Activated naive CD4-positive, alpha-beta T cell treated with anti-CD3 and anti-CD28 coated beads, Interleukin-2, amount 50 U/mL, for 24 hours (primary cell): ENCODE measurements around the gene TRAPPC4.
"Not testable (repeated sequence)": the region's sequence is repeated elsewhere in the genome, so short reads cannot be mapped to it uniquely, and the experiment has no call there.

Source experiments
- H3K27ac Mint-ChIP-seq: one replicate; pipeline ENCODE4 v1.8.0; 2021; ENCODE audit warnings: mild to moderate bottlenecking, mixed read lengths
- H3K27me3 Mint-ChIP-seq: one replicate; pipeline ENCODE4 v1.8.0; 2021; ENCODE audit warnings: mixed read lengths
- H3K36me3 Mint-ChIP-seq: one replicate; pipeline ENCODE4 v1.8.0; 2021; ENCODE audit warnings: mixed read lengths
- H3K4me1 Mint-ChIP-seq: one replicate; pipeline ENCODE4 v1.8.0; 2021; ENCODE audit warnings: mixed read lengths
- H3K4me3 Mint-ChIP-seq: one replicate; pipeline ENCODE4 v1.8.0; 2021; ENCODE audit warnings: mild to moderate bottlenecking, mixed read lengths
- H3K9me3 Mint-ChIP-seq: one replicate; pipeline ENCODE4 v1.8.0; 2021; ENCODE audit warnings: mixed read lengths

TRAPPC4 gene

DNA sequence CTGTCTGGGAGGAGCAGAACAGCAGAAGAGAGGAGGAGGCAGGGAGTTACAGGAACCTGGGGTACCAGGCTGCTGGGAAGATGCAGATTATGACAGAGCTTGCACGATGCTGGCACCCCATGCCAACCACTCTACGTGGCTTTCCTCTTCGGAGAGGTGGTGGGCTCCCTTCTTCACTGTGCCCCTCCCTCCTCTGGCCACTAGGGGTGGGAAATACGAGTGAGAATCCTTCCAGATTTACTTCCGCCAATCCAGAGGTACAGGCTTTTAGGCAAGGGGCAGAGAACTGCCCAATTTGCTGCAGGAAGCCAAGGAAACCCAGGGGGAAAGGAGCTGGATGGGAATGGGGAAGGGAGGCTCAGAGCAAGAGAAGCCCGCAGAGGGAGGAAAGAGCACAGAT is 26.1 kb downstream of the TRAPPC4 start:
- Mint-ChIP-seq H3K27me3 (no peaks in the 10 kb centered on the region), H3K36me3 (peaks cover 11% of the 10 kb centered on the region), H3K4me3 (no peak overlapping the region), H3K9me3 (no peaks in the 10 kb centered on the region), H3K4me1 (peaks cover 5% of the 10 kb centered on the region), H3K27ac (no peak overlapping the region)

DNA sequence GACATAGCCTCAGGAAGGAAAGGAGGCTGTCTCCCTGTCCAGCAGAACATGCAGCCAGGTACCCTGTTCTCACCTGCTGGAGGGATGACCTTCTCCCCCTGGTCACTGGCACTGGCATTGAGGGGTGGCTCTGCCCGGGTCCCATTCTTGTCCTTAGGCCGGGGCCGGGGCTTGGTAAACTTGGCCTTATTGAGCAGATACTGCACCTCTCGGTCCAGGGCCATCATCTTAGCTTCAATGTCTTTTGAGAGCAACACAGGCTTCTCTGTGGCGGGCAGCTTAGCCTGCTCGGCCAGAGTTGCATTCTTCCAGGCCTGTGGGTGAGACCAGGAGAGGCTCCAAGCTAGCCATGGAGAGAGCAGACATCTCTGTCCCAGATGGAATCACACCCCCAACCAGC is 27.9 kb downstream of the TRAPPC4 start:
- Mint-ChIP-seq H3K27me3 (no peaks in the 10 kb centered on the region), H3K9me3 (no peaks in the 10 kb centered on the region), H3K4me1 (peaks cover 9% of the 10 kb centered on the region), H3K4me3 (no peak overlapping the region), H3K27ac (no peak overlapping the region), H3K36me3 (peaks cover 11% of the 10 kb centered on the region)

- H3K9me3 Mint-ChIP-seq, result no peaks in the 10 kb centered on the region
- no peak overlapping the region for H3K4me3 Mint-ChIP-seq
- no peaks in the 10 kb centered on the region for H3K27me3 Mint-ChIP-seq
- H3K4me1 Mint-ChIP-seq, result peaks cover 9% of the 10 kb centered on the region
- no peak overlapping the region for H3K27ac Mint-ChIP-seq
- H3K36me3 Mint-ChIP-seq, result peaks cover 13% of the 10 kb centered on the region
Measured at GRCh38 chr11:119047205-119047604, 28.6 kb downstream of the TRAPPC4 start.

DNA sequence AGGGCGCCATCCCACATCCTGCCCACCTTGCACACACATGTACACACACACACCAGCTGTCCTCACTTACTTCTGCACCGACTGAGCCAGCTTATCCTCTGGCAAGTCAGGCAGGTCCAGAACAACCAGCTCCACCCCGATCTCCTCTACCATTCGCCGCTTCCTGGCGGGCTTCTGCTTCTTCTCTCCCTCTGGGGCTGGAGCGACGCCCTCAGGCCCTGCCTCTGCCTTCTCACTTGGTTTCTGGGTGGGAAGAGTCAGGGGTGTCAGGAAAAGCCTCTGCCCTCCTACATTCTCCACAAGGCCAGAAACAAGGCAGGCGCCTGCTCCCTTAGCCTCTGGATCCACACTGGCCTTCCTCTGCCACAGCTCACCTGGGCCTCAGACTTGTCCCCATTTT is 30.1 kb downstream of the TRAPPC4 start:
- no peak overlapping the region for H3K27ac Mint-ChIP-seq
- H3K4me1 Mint-ChIP-seq, result peaks cover 19% of the 10 kb centered on the region
- H3K36me3 Mint-ChIP-seq, result peaks cover 23% of the 10 kb centered on the region
- no peaks in the 10 kb centered on the region for H3K9me3 Mint-ChIP-seq
- H3K27me3 Mint-ChIP-seq, result no peaks in the 10 kb centered on the region
- H3K4me3 Mint-ChIP-seq, result no peak overlapping the region

- H3K4me1 Mint-ChIP-seq, result peaks cover 22% of the 10 kb centered on the region
- no peak overlapping the region for H3K4me3 Mint-ChIP-seq
- H3K27ac Mint-ChIP-seq, result no peak overlapping the region
- no peaks in the 10 kb centered on the region for H3K9me3 Mint-ChIP-seq
- no peaks in the 10 kb centered on the region for H3K27me3 Mint-ChIP-seq
- peaks cover 28% of the 10 kb centered on the region for H3K36me3 Mint-ChIP-seq
Measured at GRCh38 chr11:119049081-119049480, 30.5 kb downstream of the TRAPPC4 start.

- Mint-ChIP-seq H3K9me3 (no peaks in the 10 kb centered on the region), H3K27ac (peak overlapping the region; percentile 6), H3K27me3 (no peaks in the 10 kb centered on the region), H3K4me1 (peaks cover 41% of the 10 kb centered on the region), H3K36me3 (peaks cover 37% of the 10 kb centered on the region), H3K4me3 (no peak overlapping the region)
Measured at GRCh38 chr11:119051440-119052162, 33.0 kb downstream of the TRAPPC4 start.

DNA sequence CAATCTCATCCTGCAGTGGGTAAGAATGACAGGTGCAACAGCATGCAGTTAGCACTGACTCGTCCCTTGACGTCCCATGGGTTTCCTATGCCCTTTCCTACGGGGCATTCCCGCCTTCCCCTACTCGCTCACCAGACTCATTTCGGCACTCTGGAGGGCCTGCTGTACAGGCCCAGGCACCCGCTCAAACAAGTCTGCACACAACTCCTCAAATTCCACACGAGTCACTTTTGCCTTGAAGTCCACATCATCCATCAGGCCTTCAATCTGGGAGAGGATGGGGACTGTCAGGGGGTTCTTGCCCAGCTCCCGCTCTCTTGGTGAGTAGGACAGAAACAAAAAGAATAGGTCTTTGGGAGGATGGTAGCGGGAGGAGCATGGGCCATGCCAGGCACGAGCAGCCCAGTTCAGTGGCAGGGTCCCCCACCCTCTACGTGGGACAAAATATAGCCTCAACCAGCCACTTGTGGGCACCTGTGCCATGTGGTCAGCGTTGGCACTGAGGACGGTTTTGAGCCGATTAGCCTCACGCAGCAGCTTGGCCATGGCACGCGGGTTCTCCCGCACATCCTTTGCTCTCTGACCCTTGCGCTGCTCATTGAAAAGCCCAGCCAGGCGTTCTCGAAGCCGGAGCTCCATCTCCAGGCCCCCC is 33.7 kb downstream of the TRAPPC4 start:
- H3K4me3 Mint-ChIP-seq, result no peak overlapping the region
- peaks cover 41% of the 10 kb centered on the region for H3K4me1 Mint-ChIP-seq

GRCh38 chr11:119054418-119054817 is 35.9 kb downstream of the TRAPPC4 start:
- H3K36me3 Mint-ChIP-seq, result peaks cover 31% of the 10 kb centered on the region
- no peak overlapping the region for H3K27ac Mint-ChIP-seq
- H3K4me1 Mint-ChIP-seq, result peaks cover 52% of the 10 kb centered on the region
- H3K4me3 Mint-ChIP-seq, result peak overlapping the region; percentile 97
- no peaks in the 10 kb centered on the region for H3K27me3 Mint-ChIP-seq
- H3K9me3 Mint-ChIP-seq, result no peaks in the 10 kb centered on the region

More for the DNA sequence above, 33.7 kb downstream of the TRAPPC4 start:
- Mint-ChIP-seq H3K27me3 (no peaks in the 10 kb centered on the region), H3K9me3 (no peaks in the 10 kb centered on the region), H3K27ac (no peak overlapping the region), H3K36me3 (peaks cover 36% of the 10 kb centered on the region)

DNA sequence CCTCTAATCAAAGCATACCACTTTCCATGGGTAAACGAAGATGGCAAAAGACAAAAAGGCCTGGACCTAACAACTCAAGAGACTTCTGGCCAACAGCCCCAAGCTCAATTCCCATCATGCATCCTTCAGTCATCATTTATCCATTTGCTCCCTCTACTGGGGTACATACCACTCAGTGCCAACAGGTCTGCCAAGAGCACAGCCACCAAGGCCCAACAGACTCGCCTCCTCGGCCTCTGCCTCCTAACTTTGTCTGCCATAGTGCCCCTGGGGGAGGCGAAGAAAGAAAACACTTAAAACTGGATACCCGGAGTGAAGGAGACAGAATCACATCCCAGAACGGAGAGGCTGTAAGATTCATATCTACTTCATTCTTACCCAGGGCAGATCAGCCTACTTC is 37.3 kb downstream of the TRAPPC4 start:
- Mint-ChIP-seq H3K27ac (peak overlapping the region; percentile 90), H3K4me1 (peaks cover 52% of the 10 kb centered on the region), H3K36me3 (peaks cover 28% of the 10 kb centered on the region), H3K27me3 (no peaks in the 10 kb centered on the region), H3K9me3 (no peaks in the 10 kb centered on the region), H3K4me3 (peak overlapping the region; percentile 97)

DNA sequence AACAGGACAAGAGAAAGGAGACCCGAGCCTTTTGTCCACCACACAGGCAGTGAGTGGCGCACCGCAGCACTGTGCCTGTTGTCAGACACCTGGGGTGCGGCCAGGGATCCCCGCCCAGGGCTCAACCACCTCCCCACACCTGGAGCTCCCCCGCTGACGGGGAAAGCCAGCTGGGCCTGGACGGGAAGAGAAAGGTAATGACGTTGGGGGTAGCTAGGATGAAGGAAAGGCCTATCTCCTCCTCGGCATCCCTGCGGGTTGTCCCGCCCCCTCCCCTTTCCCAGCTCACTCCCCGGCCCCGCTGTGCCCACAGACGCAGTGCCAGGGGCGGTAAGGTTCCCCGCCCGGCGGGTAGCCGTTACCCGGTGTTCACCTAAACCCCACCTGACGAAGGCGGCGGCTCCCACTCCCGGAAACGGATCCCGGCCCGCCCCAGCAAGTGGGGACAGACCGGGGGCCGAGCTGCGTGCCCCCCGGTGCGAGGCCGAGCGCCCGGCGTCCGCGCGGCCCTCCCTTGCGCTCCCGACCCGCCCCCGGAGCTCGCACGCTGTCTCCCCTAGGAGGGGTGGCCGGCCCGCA is 37.9 kb downstream of the TRAPPC4 start:
- H3K36me3 Mint-ChIP-seq, result peaks cover 28% of the 10 kb centered on the region
- H3K4me3 Mint-ChIP-seq, result peak overlapping the region; percentile 97
- no peaks in the 10 kb centered on the region for H3K9me3 Mint-ChIP-seq
- H3K27me3 Mint-ChIP-seq, result no peaks in the 10 kb centered on the region
- H3K4me1 Mint-ChIP-seq, result peaks cover 48% of the 10 kb centered on the region
- peak overlapping the region; percentile 97 for H3K27ac Mint-ChIP-seq

- peaks cover 27% of the 10 kb centered on the region for H3K36me3 Mint-ChIP-seq
- no peaks in the 10 kb centered on the region for H3K27me3 Mint-ChIP-seq
- H3K27ac Mint-ChIP-seq, result peak within 1 kb of the TSS; percentile 97
- H3K9me3 Mint-ChIP-seq, result no peaks in the 10 kb centered on the region
- peak within 1 kb of the TSS; percentile 97 for H3K4me3 Mint-ChIP-seq
- peaks cover 44% of the 10 kb centered on the region for H3K4me1 Mint-ChIP-seq
Measured at GRCh38 chr11:119057000-119057769, 38.6 kb downstream of the TRAPPC4 start, which contains the start of gene HYOU1. Gene HYOU1, minus strand, starts transcription at chr11:119057205. Its CDS starts 1,045 bp downstream, at chr11:119056160.

DNA sequence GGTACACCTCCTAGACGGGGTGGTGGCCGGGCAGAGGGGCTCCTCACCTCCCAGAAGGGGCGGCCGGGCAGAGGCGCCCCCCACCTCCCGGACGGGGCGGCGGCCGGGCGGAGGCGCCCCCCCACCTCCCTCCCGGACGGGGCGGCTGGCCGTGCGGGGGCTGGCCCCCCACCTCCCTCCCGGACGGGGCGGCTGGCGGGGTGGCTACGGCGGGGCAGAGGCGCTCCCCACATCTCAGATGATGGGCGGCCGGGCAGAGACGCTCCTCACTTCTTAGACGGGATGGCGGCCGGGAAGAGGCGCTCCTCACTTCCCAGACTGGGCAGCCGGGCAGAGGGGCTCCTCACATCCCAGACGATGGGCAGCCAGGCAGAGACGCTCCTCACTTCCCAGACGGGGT is 40.6 kb downstream of the TRAPPC4 start:
- H3K36me3 Mint-ChIP-seq, result peaks cover 11% of the 10 kb centered on the region
- H3K4me1 Mint-ChIP-seq, result peaks cover 30% of the 10 kb centered on the region
- not testable (repeated sequence) for H3K27ac Mint-ChIP-seq, H3K4me3 Mint-ChIP-seq, H3K9me3 Mint-ChIP-seq, H3K27me3 Mint-ChIP-seq

DNA sequence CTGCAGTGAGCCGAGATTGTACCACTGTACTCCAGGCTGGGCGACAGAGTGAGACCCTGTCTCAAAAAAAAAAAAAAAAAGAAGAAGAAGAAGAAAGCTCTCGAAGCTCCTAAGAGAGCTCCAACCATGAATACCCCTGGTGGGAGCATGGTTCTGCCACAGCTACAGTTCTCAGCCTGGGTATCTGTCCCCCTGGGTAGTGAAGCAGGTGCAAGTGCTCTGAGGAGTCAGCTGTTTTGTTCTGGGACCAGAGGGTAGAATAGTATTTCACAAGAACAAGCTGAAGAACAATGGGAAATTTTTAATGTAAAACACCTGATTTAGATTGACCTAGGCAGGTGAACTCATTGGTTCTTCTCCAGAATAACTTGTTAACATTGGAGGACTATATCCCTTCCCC is 42.7 kb downstream of the TRAPPC4 start:
- H3K4me3 Mint-ChIP-seq, result no peak overlapping the region
- no peaks in the 10 kb centered on the region for H3K36me3 Mint-ChIP-seq
- no peak overlapping the region for H3K27ac Mint-ChIP-seq
- H3K27me3 Mint-ChIP-seq, result no peaks in the 10 kb centered on the region
- no peaks in the 10 kb centered on the region for H3K9me3 Mint-ChIP-seq
- H3K4me1 Mint-ChIP-seq, result peaks cover 25% of the 10 kb centered on the region

- Mint-ChIP-seq H3K4me3 (no peak overlapping the region), H3K27me3 (no peaks in the 10 kb centered on the region), H3K27ac (no peak overlapping the region), H3K4me1 (peaks cover 30% of the 10 kb centered on the region), H3K9me3 (no peaks in the 10 kb centered on the region), H3K36me3 (no peaks in the 10 kb centered on the region)
Measured at GRCh38 chr11:119062779-119063178, 44.2 kb downstream of the TRAPPC4 start.

DNA sequence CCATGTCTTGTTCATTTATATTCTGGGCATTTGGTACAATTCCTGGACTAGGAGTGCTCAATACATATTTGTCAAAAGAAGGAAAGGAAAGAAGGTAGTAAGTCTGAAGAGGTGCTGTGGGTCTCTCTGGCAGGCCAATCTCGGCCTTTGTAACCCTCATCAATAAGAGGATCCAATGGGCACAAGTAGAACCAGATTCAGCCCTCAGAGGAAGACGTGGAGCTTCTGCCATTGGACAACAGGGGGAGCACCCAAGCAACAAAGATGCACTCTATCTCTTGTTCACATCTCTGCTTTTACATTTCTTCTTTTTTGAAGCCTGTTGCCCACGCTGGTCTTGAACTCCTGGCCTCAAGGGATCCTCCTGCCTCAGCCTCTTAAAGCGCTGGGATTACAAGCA is 46.8 kb downstream of the TRAPPC4 start:
- peak overlapping the region; percentile 71 for H3K4me3 Mint-ChIP-seq

More for the DNA sequence above, 46.8 kb downstream of the TRAPPC4 start:
- peak overlapping the region; percentile 9 for H3K27ac Mint-ChIP-seq
- no peaks in the 10 kb centered on the region for H3K9me3 Mint-ChIP-seq
- peaks cover 2% of the 10 kb centered on the region for H3K36me3 Mint-ChIP-seq
- peaks cover 36% of the 10 kb centered on the region for H3K4me1 Mint-ChIP-seq
- no peaks in the 10 kb centered on the region for H3K27me3 Mint-ChIP-seq
